Kidney (tissue), 14 donors: ENCODE data around the gene KCNK5. TPM values are rescaled to one million over a fixed set of nuclear protein-coding genes. Genes with fewer than 3 reads are reported as not detected.

Source experiments
- DNase-seq, 5 donors: peaks; one replicate each; pipeline ENCODE4 v3.0.0-alpha.2; 2013 to 2020
- FAIRE-seq: peaks from 2 replicates; lab custom pipeline; 2012; peaks lifted over from hg19 to GRCh38; lab: Jason Lieb, UNC
- H3K27ac ChIP-seq, 2 donors: one replicate each; pipeline ENCODE4 v1.7.0; 2013; ENCODE audit warnings: low read depth in 2 of 2, low read length in 2 of 2, inconsistent platforms in 1 of 2
- H3K27me3 ChIP-seq: one replicate; pipeline ENCODE4 v1.7.1; 2013; ENCODE audit warnings: low read length, inconsistent platforms; ENCODE audit not compliant: control insufficient read depth, insufficient read depth
- H3K36me3 ChIP-seq, 3 donors: one replicate each; pipeline versions ENCODE4 v1.7.0 to v1.7.1; 2013; ENCODE audit warnings: low read length in 3 of 3, control low read depth in 1 of 3, inconsistent platforms in 1 of 3; ENCODE audit not compliant: insufficient read depth in 3 of 3, control insufficient read depth in 2 of 3
- H3K4me1 ChIP-seq, 3 donors: one replicate each; pipeline versions ENCODE4 v1.7.0 to v1.7.1; 2013; ENCODE audit warnings: low read length in 3 of 3, inconsistent platforms in 1 of 3, low read depth in 1 of 3; ENCODE audit not compliant: control insufficient read depth in 2 of 3, insufficient read depth in 2 of 3
- H3K4me3 ChIP-seq, 3 donors: one replicate each; pipeline versions ENCODE4 v1.7.0 to v1.8.1; 2013; ENCODE audit warnings: low read length in 3 of 3, control low read depth in 1 of 3, inconsistent platforms in 1 of 3
- H3K9ac ChIP-seq, 3 donors: one replicate each; pipeline versions ENCODE4 v1.7.0 to v1.7.1; 2013; ENCODE audit warnings: low read length in 3 of 3, control low read depth in 1 of 3, inconsistent platforms in 1 of 3
- H3K9me3 ChIP-seq, 3 donors: one replicate each; pipeline versions ENCODE4 v1.7.0 to v1.7.1; 2013; ENCODE audit warnings: low read length in 3 of 3, control low read depth in 1 of 3, inconsistent platforms in 1 of 3; ENCODE audit not compliant: control insufficient read depth in 2 of 3, insufficient read depth in 1 of 3
- intact Hi-C: fragments of 100-400 bp; cut with DNase I; formaldehyde crosslinking; loops from one replicate; pipeline ENCODE4 v1.11.1; 2022
- polyA plus RNA-seq: library from polyadenylated mRNA; stranded (reverse); fragments of 350-450 nt; fragmentation: Illumina TruSeq; extraction: RNeasy Lipid Tissue Mini Kit (QIAGEN cat#74804); gene quantifications from one replicate; pipeline ENCODE4 v1.2.3, GENCODE V29; 2014; ENCODE audit warnings: low read depth, low replicate concordance; ENCODE audit not compliant: insufficient read depth
- total RNA-seq: library from RNA; stranded (reverse); fragmentation: NEBNext Ultra II Directional; extraction: Animal tissue kit (Norgen Biotek cat#: 25700); gene quantifications from one replicate; pipeline ENCODE4 v1.2.1, GENCODE V29; 2021
- TF ChIP-seq, protein P1 (sequence below): IDR thresholded peaks from 3 replicates; pipeline ENCODE4 v1.5.1; 2012; ENCODE audit warnings: mild to moderate bottlenecking, moderate library complexity, borderline replicate concordance; ENCODE audit not compliant: insufficient read depth; ENCODE audit errors: extremely low read depth
- donor health status: control.
- donor health status: control.
- donor health status: control.
- donor health status: control.
- donor health status: control.
- donor health status: DM: yes; HTN: yes; CAD: no.
- donor health status: Normal renal cell carcinoma (clear cell type).

KCNK5 gene
- total and polyA plus RNA-seq, 2 donors from 2014 or later: 48.4 to 77.0 TPM

DNA sequence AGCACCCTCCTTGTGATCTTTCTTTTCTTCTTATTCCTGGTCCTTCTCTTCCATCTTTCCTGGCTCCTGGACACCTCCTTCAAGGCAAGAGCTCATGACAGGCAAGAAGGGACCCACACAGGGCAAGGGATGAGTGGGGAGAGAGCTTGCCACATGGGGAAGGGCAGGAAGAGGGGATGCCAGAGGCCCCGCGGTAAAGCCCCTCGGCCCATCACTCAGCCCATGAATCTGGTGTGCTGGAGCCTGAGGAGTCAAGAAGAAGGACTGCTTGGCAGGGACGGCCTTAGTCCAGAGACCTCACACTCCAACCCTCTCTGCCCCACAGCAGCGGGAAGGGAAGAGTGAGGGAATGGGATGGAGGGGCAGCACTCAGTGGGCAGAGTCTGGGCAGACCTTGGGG, 62.0 kb downstream of the KCNK5 start:
- no peak overlapping the region for H3K4me3 ChIP-seq
- peaks cover 0 to 22% (median 5%) of the 10 kb centered on the region in 3 donors for H3K4me1 ChIP-seq
- peaks cover 0 to 7% (median 0%) of the 10 kb centered on the region in 3 donors for H3K9me3 ChIP-seq
- no peaks in the 10 kb centered on the region for H3K36me3 ChIP-seq
- H3K27ac ChIP-seq: no peak overlapping the region
- H3K27me3 ChIP-seq: no peaks in the 10 kb centered on the region
- no peak for DNase-seq
- TF ChIP-seq, protein P1, sequence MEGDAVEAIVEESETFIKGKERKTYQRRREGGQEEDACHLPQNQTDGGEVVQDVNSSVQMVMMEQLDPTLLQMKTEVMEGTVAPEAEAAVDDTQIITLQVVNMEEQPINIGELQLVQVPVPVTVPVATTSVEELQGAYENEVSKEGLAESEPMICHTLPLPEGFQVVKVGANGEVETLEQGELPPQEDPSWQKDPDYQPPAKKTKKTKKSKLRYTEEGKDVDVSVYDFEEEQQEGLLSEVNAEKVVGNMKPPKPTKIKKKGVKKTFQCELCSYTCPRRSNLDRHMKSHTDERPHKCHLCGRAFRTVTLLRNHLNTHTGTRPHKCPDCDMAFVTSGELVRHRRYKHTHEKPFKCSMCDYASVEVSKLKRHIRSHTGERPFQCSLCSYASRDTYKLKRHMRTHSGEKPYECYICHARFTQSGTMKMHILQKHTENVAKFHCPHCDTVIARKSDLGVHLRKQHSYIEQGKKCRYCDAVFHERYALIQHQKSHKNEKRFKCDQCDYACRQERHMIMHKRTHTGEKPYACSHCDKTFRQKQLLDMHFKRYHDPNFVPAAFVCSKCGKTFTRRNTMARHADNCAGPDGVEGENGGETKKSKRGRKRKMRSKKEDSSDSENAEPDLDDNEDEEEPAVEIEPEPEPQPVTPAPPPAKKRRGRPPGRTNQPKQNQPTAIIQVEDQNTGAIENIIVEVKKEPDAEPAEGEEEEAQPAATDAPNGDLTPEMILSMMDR: no peak
- intact Hi-C loops: loop anchor here (5.0 kb wide), 1 partner anchor 135 kb away; no protein-coding TSS in a partner anchor
- no peak overlapping the region for H3K9ac ChIP-seq
- no peak for FAIRE-seq

GRCh38 chr6:39166912-39167290, 62.4 kb downstream of the KCNK5 start:
- intact Hi-C loops: loop anchor here (5.0 kb wide), 1 partner anchor 135 kb away; no protein-coding TSS in a partner anchor
- no peak overlapping the region for H3K4me3 ChIP-seq
- peaks cover 0 to 22% (median 5%) of the 10 kb centered on the region in 3 donors for H3K4me1 ChIP-seq
- no peaks in the 10 kb centered on the region for H3K36me3 ChIP-seq
- TF ChIP-seq, protein P1: no peak
- H3K9ac ChIP-seq: no peak overlapping the region
- DNase-seq (peak in 1 of 5 donors; percentile 16), FAIRE-seq (no peak)
- no peak overlapping the region for H3K27ac ChIP-seq
- H3K9me3 ChIP-seq: peaks cover 0 to 7% (median 0%) of the 10 kb centered on the region in 3 donors
- no peaks in the 10 kb centered on the region for H3K27me3 ChIP-seq

DNA sequence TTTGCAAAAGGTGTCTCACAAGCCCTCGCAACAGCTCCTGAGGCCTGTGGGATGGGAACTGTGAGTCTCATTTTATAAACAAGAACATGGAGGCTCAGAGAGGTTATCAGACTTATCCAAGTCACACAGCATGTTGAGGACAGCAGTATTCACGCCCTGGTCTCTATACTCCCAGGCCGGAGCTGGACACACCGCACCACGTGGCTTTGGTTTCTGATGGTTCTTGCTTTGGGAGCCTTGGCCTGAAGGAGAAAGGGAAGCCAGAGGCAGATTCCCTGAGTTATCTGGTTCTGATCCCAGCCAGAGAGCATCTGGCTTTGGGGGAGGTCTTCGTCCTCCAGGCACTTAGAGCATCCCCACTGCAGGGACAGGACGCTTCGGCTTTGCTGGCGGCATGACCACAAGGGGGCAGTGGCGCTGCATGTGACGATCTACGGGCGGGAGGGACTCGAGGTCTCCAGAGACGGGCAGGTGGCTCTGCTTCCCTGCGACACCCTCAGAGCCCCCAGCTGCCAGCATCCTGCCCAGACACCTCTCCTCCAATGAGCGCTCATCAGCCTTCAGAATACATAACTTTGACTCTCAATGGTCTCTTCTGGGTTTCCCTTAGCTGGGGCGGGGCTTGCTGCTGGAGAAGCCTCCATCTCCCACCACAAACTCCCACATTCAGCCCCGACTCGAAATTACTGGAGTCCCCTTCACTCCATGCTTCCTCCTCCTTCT, 62.9 kb downstream of the KCNK5 start:
- Histone ChIP-seq H3K9ac (no peak overlapping the region), H3K27ac (no peak overlapping the region), H3K4me3 (no peak overlapping the region), H3K27me3 (no peaks in the 10 kb centered on the region), H3K4me1 (peaks cover 0 to 21% (median 5%) of the 10 kb centered on the region in 3 donors), H3K9me3 (peaks cover 0 to 1% (median 0%) of the 10 kb centered on the region in 3 donors), H3K36me3 (no peaks in the 10 kb centered on the region)
- intact Hi-C loops: loop anchor here (5.0 kb wide), 1 partner anchor 136 kb away; no protein-coding TSS in a partner anchor
- TF ChIP-seq, protein P1: peak; percentile 91
- no peak for FAIRE-seq
- peak; percentile 83 to 91 (median 88) for DNase-seq
